Liver (tissue), 9 donors: ENCODE results near the gene FRMD4B. TPM values are rescaled to one million over a fixed set of nuclear protein-coding genes. Genes with fewer than 3 reads are reported as not detected.
A peak's percentile ranks its signal among the peaks of the same experiment; 100 is the strongest.
"Not testable (repeated sequence)": the region's sequence is repeated elsewhere in the genome, so short reads cannot be mapped to it uniquely, and the experiment has no call there.

ENCODE experiments used
- DNase-seq: peaks from one replicate; pipeline ENCODE4 v3.0.0-alpha.2; 2017; ENCODE audit warnings: low spot score
- H3K27ac ChIP-seq, 2 donors: one replicate each; pipeline ENCODE4 v1.7.0; 2013; ENCODE audit warnings: inconsistent platforms in 2 of 2, low read length in 2 of 2, control low read depth in 1 of 2, low read depth in 1 of 2, mild to moderate bottlenecking in 1 of 2
- H3K27me3 ChIP-seq, 4 donors: one replicate each; pipeline versions ENCODE4 v1.6.1 to v1.7.0; 2013; ENCODE audit warnings: low read length in 3 of 4, inconsistent platforms in 1 of 4, mild to moderate bottlenecking in 1 of 4, moderate library complexity in 1 of 4; ENCODE audit not compliant: control insufficient read depth in 4 of 4, insufficient read depth in 4 of 4
- H3K36me3 ChIP-seq, 4 donors: one replicate each; pipeline versions ENCODE4 v1.6.1 to v1.7.0; 2013; ENCODE audit warnings: low read length in 3 of 4, mild to moderate bottlenecking in 3 of 4, low read depth in 1 of 4, moderate library complexity in 1 of 4; ENCODE audit not compliant: control insufficient read depth in 4 of 4, insufficient read depth in 3 of 4
- H3K4me1 ChIP-seq, 4 donors: one replicate each; pipeline versions ENCODE4 v1.6.1 to v1.7.0; 2013; ENCODE audit warnings: low read length in 3 of 4, mild to moderate bottlenecking in 3 of 4, moderate library complexity in 1 of 4; ENCODE audit not compliant: control insufficient read depth in 4 of 4, insufficient read depth in 4 of 4
- H3K4me3 ChIP-seq, 3 donors: one replicate each; pipeline versions ENCODE4 v1.6.1 to v1.7.0; 2013; ENCODE audit warnings: low read length in 3 of 3, control low read depth in 1 of 3, low read depth in 1 of 3, mild to moderate bottlenecking in 1 of 3
- H3K9ac ChIP-seq, 2 donors: one replicate each; pipeline ENCODE4 v1.7.0; 2013; ENCODE audit warnings: low read length in 2 of 2, mild to moderate bottlenecking in 2 of 2, moderate library complexity in 2 of 2, control low read depth in 1 of 2, low read depth in 1 of 2
- H3K9me3 ChIP-seq, 4 donors: one replicate each; pipeline versions ENCODE4 v1.6.1 to v1.7.0; 2013; ENCODE audit warnings: low read length in 3 of 4; ENCODE audit not compliant: control insufficient read depth in 4 of 4
- FOXA1 ChIP-seq: IDR thresholded peaks from 2 replicates; pipeline ENCODE4 v1.6.1; 2016; ENCODE audit warnings: antibody characterized with exemption
- FOXA2 ChIP-seq: IDR thresholded peaks from 2 replicates; pipeline ENCODE4 v1.6.1; 2016; ENCODE audit warnings: antibody characterized with exemption
- GABPA ChIP-seq, 2 donors: IDR thresholded peaks in 1 of 2; conservative IDR thresholded peaks in 1 of 2; 2 replicates each; pipeline ENCODE4 v1.6.1; 2016; ENCODE audit warnings: antibody characterized with exemption in 2 of 2, mild to moderate bottlenecking in 1 of 2, moderate library complexity in 1 of 2
- HNF4A ChIP-seq, 2 donors: conservative IDR thresholded peaks; 2 replicates each; pipeline ENCODE4 v1.6.1; 2016; ENCODE audit warnings: antibody characterized with exemption in 2 of 2, mild to moderate bottlenecking in 2 of 2
- JUND ChIP-seq, 2 donors: IDR thresholded peaks; 2 replicates each; pipeline ENCODE4 v1.6.1; 2016; ENCODE audit warnings: antibody characterized with exemption in 2 of 2
- NR2F2 ChIP-seq: IDR thresholded peaks from 2 replicates; pipeline ENCODE4 v1.6.1; 2016; ENCODE audit warnings: antibody characterized with exemption
- RAD21 ChIP-seq, 2 donors: IDR thresholded peaks; 2 replicates each; pipeline ENCODE4 v1.6.1; 2016; ENCODE audit warnings: antibody characterized with exemption in 2 of 2, mild to moderate bottlenecking in 2 of 2
- RXRA ChIP-seq, 2 donors: IDR thresholded peaks; 2 replicates each; pipeline ENCODE4 v1.6.1; 2017 to 2018; ENCODE audit warnings: antibody characterized with exemption in 2 of 2, mild to moderate bottlenecking in 1 of 2
- SP1 ChIP-seq: IDR thresholded peaks from 2 replicates; pipeline ENCODE4 v1.6.1; 2018; ENCODE audit warnings: antibody characterized with exemption, mild to moderate bottlenecking
- TAF1 ChIP-seq: conservative IDR thresholded peaks from 2 replicates; pipeline ENCODE4 v1.6.1; 2016; ENCODE audit warnings: antibody characterized with exemption, mild to moderate bottlenecking
- YY1 ChIP-seq: IDR thresholded peaks from 2 replicates; pipeline ENCODE4 v1.6.1; 2016; ENCODE audit warnings: antibody characterized with exemption, mild to moderate bottlenecking
- ZBTB33 ChIP-seq: IDR thresholded peaks from 2 replicates; pipeline ENCODE4 v1.6.1; 2016; ENCODE audit warnings: antibody characterized with exemption
- WGBS: extraction: QIAGEN DNeasy Blood & Tissue Kit; methylation state at CpG from one replicate; pipeline ENCODE4 v1.1.7; 2013; 5-methylcytosine and 5-hydroxymethylcytosine counted together
- polyA plus RNA-seq, 2 donors: library from polyadenylated mRNA; stranded (reverse) in 1 of 2; unstranded in 1 of 2; fragments of 200-250 nt in 1 of 2; fragments of >200 nt in 1 of 2; fragmentation: Nextera tagmentation in 1 of 2; extraction: Ambion mirVana in 1 of 2; gene quantifications; one replicate each; pipeline versions ENCODE4 v1.2.1 to v1.2.3, GENCODE V29; 2013 to 2015
- total RNA-seq, 2 donors: library from RNA; depleted of rRNA; stranded (reverse); fragments of >200 nt; gene quantifications; one replicate each; pipeline ENCODE4 v1.2.3, GENCODE V29; 2014
- TF ChIP-seq, protein P1 (sequence below): IDR thresholded peaks from 2 replicates; pipeline ENCODE4 v1.6.1; 2016; ENCODE audit warnings: antibody characterized with exemption, mild to moderate bottlenecking
- TF ChIP-seq, protein P2 (sequence below): IDR thresholded peaks from 2 replicates; pipeline ENCODE4 v1.6.1; 2016; ENCODE audit warnings: antibody characterized with exemption
- donor health status: healthy.
- donor health status: healthy.
- donor health status: healthy.
- donor health status: healthy.
- donor health status: healthy.

The FRMD4B gene
- total and polyA plus RNA-seq, 4 donors = 7.3 to 22.6 (median 15.0) TPM

GRCh38 chr3:69266585-69266984 lies 119.3 kb downstream of the FRMD4B start (continued):
- TF ChIP-seq, protein P1, sequence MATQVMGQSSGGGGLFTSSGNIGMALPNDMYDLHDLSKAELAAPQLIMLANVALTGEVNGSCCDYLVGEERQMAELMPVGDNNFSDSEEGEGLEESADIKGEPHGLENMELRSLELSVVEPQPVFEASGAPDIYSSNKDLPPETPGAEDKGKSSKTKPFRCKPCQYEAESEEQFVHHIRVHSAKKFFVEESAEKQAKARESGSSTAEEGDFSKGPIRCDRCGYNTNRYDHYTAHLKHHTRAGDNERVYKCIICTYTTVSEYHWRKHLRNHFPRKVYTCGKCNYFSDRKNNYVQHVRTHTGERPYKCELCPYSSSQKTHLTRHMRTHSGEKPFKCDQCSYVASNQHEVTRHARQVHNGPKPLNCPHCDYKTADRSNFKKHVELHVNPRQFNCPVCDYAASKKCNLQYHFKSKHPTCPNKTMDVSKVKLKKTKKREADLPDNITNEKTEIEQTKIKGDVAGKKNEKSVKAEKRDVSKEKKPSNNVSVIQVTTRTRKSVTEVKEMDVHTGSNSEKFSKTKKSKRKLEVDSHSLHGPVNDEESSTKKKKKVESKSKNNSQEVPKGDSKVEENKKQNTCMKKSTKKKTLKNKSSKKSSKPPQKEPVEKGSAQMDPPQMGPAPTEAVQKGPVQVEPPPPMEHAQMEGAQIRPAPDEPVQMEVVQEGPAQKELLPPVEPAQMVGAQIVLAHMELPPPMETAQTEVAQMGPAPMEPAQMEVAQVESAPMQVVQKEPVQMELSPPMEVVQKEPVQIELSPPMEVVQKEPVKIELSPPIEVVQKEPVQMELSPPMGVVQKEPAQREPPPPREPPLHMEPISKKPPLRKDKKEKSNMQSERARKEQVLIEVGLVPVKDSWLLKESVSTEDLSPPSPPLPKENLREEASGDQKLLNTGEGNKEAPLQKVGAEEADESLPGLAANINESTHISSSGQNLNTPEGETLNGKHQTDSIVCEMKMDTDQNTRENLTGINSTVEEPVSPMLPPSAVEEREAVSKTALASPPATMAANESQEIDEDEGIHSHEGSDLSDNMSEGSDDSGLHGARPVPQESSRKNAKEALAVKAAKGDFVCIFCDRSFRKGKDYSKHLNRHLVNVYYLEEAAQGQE = no peak
- no peak for TF ChIP-seq YY1

GRCh38 chr3:69266071-69266470 lies 119.8 kb downstream of the FRMD4B start:
- H3K36me3 ChIP-seq, H3K4me1 ChIP-seq, H3K4me3 ChIP-seq, DNase-seq, H3K27ac ChIP-seq, H3K9me3 ChIP-seq, H3K9ac ChIP-seq, H3K27me3 ChIP-seq: not testable (repeated sequence)
- 97% methylated on average over 2 of the region's 2 CpGs for WGBS

DNA sequence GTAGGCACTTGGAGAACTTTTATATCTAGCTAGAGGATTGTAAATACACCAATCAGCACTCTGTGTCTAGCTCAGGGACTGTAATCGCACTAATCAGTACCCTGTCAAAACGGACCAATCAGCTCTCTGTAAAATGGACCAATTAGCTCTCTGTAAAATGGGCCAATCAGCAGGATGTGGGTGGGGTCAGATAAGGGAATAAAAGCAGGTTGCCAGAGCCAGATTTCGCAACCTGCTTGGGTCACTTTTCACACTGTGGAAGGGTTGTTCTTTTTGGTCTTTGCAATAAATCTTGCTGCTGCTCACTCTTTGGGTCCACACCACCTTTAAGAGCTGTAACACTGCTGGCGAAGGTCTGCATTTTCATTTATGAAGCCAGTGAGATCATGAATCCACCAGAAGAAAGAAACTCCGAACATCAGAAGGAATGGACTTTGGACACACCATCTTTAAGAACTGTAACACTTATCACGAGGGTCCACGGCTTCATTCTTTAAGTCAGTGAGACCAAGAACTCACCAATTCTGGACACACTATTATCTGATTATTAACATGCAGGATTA lies 125.0 kb downstream of the FRMD4B start:
- peak in 1 of 2 donors; percentile 13 for TF ChIP-seq HNF4A (conservative IDR thresholded peaks at IDR 0.05)
- not testable (repeated sequence) for DNase-seq, H3K27me3 ChIP-seq, H3K27ac ChIP-seq, H3K4me3 ChIP-seq, H3K36me3 ChIP-seq, H3K9me3 ChIP-seq, H3K9ac ChIP-seq
- peaks cover 4 to 11% (median 8%) of the 10 kb centered on the region in 4 donors for H3K4me1 ChIP-seq
- WGBS = 91% methylated on average over 7 of the region's 7 CpGs

DNA sequence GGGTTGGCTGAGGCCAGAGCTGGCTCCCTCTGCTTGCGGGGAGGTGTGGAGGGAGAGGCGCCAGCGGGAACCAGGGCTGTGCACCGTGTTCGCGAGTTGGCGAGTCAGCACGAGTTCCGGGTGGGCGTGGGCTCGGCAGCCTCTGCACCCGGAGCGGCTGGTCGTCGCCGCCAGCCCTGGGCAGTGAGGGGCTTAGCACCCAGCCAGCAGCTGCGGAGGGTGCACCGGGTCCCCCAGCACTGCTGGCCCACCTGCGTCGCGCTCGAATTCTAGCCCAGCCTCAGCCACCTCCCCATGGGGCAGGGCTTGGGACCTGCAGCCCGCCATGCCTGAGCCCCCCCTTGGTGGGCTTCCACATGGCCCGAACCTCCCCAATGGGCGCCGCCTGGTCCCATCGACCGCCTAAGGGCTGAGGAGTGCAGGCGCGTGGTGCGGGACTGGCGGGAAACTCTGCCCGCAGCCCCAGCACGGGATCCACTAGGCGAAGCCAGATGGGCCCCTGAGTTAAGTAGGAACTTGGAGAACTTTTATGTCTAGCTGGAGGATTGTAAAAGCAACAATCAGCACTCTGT lies 125.6 kb downstream of the FRMD4B start:
- peaks cover 0 to 1% (median 0%) of the 10 kb centered on the region in 4 donors for H3K9me3 ChIP-seq
- no peak for DNase-seq
- WGBS = 95% methylated on average over 35 of the region's 35 CpGs

More for the DNA sequence above, 125.6 kb downstream of the FRMD4B start:
- Histone ChIP-seq H3K4me1 (peaks cover 7 to 16% (median 11%) of the 10 kb centered on the region in 4 donors), H3K27ac (no peak overlapping the region), H3K36me3 (peaks cover 0 to 1% (median 0%) of the 10 kb centered on the region in 4 donors), H3K27me3 (no peaks in the 10 kb centered on the region), H3K4me3 (no peak overlapping the region), H3K9ac (no peak overlapping the region)
- TF ChIP-seq FOXA1 (no peak), GABPA (IDR thresholded peaks at IDR 0.05 in 1 of 2, conservative IDR thresholded peaks at IDR 0.05 in 1 of 2) (no peak), JUND (IDR thresholded peaks at IDR 0.05) (no peak), ZBTB33 (no peak), TAF1 (no peak), HNF4A (conservative IDR thresholded peaks at IDR 0.05) (no peak), NR2F2 (no peak), SP1 (no peak), RXRA (IDR thresholded peaks at IDR 0.05) (no peak), RAD21 (IDR thresholded peaks at IDR 0.05) (no peak), FOXA2 (no peak)
- TF ChIP-seq, protein P2, sequence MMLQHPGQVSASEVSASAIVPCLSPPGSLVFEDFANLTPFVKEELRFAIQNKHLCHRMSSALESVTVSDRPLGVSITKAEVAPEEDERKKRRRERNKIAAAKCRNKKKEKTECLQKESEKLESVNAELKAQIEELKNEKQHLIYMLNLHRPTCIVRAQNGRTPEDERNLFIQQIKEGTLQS = no peak
